TTC549 (cell line): ENCODE data around the gene USP4.
"Not testable (repeated sequence)": the region's sequence is repeated elsewhere in the genome, so short reads cannot be mapped to it uniquely, and the experiment has no call there.

Source experiments
- FAIRE-seq: peaks from 2 replicates; lab custom pipeline; 2012; peaks lifted over from hg19 to GRCh38; lab: Jason Lieb, UNC

Gene USP4, protein sequence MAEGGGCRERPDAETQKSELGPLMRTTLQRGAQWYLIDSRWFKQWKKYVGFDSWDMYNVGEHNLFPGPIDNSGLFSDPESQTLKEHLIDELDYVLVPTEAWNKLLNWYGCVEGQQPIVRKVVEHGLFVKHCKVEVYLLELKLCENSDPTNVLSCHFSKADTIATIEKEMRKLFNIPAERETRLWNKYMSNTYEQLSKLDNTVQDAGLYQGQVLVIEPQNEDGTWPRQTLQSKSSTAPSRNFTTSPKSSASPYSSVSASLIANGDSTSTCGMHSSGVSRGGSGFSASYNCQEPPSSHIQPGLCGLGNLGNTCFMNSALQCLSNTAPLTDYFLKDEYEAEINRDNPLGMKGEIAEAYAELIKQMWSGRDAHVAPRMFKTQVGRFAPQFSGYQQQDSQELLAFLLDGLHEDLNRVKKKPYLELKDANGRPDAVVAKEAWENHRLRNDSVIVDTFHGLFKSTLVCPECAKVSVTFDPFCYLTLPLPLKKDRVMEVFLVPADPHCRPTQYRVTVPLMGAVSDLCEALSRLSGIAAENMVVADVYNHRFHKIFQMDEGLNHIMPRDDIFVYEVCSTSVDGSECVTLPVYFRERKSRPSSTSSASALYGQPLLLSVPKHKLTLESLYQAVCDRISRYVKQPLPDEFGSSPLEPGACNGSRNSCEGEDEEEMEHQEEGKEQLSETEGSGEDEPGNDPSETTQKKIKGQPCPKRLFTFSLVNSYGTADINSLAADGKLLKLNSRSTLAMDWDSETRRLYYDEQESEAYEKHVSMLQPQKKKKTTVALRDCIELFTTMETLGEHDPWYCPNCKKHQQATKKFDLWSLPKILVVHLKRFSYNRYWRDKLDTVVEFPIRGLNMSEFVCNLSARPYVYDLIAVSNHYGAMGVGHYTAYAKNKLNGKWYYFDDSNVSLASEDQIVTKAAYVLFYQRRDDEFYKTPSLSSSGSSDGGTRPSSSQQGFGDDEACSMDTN

DNA sequence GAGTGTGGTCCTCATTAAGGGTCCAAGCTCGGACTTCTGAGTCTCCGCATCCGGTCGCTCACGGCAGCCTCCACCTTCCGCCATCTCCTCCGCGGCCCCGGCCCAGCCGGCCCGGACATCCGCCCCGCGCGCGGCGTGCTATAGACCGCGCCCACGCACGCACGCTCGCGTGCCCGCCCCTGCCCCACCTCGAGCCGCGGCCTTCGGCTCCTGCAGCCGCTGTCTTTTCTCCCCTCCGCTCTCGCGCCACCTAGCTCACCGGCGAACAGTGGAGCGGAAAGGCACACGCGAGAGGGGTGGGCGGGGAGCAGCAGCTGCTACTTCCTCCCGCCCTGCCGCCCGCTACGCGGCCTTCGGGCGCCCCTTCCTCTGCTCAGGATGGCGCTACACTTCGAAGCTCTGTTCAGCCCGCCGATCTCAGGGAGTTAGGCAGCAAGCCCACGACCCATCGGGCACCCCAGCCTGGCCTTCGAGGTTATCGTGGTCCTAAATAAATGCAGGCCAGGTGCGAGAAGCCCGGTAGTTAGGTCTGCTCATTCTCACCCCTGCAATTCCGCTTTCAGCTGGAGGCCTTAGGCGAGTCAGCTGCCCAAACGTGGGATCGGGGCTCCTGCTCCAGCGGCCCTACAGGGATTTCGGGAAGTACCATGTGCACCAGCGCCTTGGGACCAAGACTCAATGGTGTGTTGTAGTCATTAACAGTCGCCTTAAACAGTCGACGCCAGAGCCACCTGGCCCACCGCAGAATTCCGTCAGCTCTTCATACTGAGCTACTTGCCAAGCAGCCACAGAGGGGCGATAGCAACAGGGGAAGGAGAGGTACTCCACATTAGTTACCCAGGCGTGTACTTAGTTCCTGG, at the start of gene USP4:
TSS of gene USP4 (minus strand) at position 113 of the 860 bp plus-strand sequence. CDS start at position 84, 29 bp downstream.
- no peak for FAIRE-seq

DNA sequence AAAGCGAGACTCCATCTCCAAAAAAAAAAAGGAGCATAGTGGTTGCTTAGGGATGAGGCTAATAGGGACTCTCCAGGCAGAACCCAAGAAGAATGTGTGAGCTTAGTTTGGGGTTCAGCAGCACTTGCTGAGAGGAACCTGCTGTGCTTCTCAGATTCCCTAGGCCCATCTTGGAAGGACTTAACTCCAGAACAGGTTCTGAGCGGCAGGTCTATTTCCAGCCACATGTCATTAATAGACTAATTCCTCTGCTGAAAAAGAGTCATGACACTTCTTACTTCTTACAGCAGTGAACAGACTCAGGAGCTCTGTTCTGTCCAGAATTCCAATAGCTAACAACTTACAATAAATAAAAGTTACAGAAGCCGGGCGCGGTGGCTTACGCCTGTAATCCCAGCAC, 49.4 kb upstream of the USP4 start:
- no peak for FAIRE-seq

DNA sequence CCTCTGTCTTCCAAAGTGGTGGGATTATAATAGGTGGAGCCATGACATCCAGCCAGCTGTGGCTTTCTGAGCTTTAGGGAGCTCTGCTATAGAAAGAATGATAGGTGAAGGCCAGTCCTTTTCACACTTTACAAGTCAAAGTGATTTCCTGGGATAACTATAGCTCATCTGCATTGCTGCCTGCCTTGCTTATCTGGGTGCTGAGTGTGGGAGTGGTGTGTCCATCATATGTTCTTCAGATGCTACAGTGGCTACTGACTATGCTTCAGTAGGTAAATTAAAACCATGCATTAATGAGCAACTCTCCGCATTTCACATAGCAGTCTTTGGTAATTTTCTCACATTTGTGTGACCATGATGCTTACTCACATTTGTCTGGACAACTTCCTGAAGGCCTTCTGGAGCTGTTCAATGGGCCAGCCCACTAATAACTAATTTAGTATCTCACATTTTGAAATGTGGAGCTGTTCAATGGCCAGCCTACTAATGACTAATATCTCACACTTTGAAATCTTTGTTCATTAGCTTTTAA, 48.5 kb upstream of the USP4 start:
- FAIRE-seq = no peak

DNA sequence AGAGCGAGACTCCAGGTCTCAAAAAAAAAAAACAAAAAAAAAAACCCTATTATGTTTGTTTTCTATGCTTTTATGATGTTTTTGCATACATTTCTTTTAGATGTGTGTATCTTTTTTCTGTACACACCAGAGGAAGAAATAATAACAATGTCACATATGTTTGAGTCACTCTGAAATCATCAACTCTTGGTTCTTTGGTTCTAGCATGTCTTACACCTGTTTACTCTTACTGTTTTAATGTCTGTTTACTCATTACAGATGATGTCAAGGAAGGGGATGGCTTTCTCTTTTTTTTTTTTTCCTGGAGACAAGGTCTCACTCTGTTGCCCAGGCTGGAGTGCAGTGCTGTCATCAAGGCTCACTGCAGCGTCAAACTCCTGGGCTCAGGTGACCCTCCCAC, 47.9 kb upstream of the USP4 start:
- no peak for FAIRE-seq

DNA sequence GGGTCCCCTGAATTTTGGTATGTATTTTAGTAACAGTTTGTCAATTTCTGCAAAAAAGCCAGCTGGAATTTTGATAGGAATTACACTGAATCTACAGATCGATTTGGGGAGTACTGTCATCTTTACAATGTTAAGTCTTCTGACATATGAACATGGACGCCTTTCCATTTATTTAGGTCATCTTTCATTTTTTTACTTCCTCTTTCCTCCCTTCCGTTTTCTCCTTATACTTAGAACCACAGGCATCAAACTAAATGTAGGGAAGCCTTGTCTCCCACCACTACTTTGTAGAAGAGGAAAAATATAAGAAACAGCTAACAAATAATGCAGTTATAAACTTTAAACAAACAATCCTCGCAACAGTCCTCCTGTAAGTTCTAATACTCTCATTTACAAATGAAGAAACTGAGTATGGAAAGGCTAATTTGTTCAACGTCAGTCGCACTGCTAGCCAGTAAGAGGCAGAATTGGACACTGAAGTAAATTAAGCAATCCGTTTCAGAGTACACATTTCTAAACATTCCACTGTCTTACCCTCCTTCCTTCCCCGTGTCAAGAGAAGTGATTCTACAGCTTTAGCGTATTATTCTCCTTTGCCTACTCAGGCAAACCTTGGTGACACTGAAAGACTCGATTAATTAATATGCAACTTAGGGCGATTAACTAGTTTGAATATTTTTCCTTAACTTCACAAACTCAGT, 46.4 kb upstream of the USP4 start:
- FAIRE-seq = no peak

DNA sequence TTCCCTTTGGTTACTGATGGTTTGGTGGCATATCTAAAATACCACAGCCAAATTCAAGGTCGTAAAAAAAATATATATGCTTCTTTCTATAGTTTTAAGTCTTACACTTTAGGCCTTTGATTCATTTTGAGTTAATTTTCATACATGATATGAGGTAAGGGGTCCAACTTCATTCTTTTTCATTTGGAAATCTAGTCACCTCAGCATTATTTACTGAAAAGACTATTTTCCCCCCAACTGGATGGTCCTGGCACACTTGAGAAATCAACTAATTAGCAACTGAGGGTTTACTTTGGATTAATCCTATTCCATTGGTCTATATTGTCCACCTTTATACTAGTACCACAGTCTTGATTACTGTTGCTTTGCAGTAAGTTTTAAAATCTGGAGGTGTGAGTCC, 45.8 kb upstream of the USP4 start:
- no peak for FAIRE-seq

DNA sequence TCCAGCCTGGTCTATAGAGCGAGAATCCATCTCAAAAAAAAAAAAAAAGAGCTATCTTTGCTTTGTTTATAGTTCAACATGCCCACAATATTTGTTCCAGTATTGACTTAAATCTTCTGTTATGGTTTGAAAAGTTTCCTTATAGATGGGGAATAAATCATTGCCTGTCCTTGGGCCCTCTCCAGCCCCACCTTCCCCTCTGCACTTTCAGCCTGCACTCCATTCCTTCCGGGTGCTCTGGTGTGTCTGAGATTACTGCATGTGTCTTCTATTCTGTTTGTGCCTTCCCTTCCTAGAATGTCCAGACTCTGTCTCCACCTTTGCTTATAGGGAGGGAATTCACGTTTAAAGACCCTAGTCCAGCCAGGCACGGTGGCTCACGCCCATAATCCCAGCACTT, 43.5 kb upstream of the USP4 start:
- no peak for FAIRE-seq

DNA sequence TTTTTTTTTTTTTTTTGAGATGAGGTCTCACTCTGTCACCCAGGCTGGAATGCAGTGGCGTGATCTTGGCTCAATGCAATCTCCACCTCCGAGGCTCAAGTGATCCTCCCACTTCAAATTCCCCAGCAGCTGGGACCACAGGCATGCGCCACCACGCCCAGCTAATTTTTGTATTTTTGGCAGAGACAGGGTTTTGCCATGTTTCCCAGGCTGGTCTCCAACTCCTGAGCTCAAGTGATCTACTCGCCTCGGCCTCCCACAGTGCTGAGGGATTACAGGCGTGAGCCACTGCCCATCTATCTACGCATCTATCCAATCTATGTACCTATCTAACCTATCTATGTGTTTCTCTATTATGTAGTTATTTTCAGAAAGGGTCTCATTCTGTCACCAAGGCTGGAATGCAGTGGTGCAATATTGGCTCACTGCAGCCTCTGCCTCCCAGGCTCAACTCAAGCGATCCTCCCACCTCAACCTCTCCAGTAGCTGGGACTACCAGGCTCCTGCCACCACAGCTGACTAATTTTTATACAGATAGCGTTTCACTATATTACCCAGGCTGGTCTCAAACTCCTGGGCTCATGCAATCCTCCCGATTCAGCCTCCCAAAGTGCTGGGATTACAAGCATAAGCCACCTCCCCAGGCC, 38.5 kb upstream of the USP4 start:
- no peak for FAIRE-seq

DNA sequence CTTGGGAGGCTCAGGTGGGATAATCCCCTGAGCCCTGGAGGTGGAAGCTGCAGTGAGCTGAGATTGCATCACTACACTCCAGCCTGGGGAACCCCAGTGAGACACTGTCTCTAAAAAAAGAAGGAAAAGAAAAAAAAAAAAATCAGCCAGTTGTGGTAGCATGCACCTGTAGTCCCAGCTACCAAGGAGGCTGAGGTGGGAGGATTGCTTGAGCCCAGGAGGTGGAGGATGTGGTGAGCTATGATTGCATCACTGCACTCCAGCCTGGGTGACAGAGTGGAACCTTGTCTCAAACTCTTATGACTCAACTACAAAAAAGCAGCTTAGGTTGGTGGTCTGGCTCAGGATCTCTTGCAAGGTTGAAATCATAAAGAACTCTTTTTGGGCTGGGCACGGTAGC, 37.6 kb upstream of the USP4 start:
- FAIRE-seq = no peak

DNA sequence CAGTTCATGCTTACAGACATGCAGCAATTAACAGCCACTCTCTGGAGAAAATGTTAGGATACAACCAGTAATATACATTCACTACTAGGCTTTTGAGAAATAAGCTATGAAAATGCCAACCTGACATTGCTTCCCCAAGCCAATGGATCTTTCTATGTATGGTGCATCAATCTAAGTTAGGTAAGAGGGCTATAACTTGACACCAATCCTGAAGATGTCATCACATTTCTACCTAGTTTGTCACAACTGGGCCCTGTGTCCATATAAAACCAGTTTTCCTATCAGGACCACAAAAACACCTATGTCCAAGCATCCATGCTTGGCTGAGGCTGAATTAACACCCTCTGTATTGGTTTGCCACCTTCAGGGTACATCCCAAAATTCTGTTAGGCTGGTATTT, 32.1 kb upstream of the USP4 start:
- FAIRE-seq = no peak

DNA sequence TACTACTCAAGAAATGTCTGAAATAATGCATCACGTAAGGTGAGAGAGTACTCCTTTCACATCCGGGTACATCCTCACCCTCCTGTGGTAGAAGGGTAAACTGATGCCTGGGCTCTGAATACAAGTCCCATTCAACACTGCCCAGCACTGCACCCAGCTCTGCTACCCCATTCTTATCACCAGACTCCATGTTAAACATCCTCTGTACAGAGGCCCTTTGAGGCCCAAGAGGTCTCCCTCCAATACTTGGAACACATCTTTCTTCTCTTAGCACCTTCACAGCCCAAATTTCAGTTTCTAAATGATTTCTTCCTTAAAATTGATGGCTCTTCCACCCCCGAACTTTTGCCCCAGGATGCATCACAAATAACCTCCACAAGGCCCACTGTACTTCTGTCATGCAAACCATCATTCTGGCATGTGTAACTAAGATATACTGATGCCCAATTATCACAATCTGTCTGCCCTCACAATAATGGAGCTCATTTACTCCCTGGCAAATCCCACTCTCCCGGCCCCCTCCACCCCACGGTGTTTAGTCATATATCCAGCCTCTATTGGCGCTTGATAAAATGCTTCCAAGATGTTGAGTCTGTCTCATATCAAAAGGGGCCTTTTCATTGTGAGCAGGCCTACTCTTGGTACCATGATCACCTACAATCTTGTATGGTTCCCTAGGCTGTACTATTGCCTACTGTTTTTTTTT, 30.9 kb upstream of the USP4 start:
- no peak for FAIRE-seq

DNA sequence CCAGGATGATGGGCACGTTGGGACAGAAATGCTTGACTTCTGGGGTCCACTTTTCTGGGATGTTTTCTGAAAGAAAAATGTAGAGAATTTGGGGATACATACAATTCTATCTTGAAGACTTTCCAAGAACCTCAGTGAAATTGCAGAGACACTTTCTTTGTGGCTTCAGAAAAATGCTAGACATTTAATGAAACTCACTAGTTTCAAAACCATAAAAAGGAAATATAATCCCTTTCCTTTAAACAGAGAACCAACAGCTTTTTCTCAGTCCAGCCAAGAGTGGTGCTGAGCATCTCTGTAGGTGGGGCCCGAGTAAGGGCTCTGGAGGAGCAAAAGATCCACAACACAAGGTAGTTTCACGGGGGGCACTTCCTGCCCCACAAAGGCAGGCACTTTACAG, 22.7 kb upstream of the USP4 start:
- no peak for FAIRE-seq

DNA sequence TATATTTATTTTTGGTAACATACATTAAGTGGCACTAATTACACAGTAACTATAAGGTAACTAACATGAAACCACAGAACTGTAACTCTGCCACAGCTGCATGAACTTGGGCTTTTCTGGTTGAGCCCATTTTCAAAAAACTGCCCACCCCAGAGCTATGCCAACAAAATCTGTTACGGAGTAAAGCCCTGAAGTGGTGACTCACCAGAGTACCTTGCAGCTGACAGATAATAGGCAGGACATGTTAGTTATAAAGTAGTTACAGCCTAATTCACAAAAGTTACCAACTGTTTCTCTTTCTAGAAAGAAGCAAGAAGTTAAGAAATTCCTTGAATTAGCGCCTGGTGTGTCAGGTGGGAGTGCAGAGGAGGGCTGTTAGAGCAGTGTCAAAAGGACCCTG, 19.8 kb upstream of the USP4 start:
- no peak for FAIRE-seq

DNA sequence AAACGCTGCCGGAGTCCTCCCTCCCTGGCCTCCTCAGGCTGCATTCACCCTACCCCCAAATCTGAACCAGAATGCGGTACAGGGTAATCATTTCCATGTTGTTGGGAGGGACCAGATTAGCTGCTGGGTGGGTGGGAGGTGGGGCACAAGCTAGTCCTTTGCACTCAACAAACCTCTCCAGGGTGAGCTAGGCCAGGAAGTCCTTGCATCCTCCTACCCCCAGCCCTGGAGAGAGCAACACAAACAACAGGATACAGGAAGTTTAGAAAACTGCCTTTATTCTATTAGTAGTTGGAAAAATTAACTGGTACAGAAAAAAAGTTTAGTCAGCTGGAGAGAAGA, 19.0 kb upstream of the USP4 start:
- FAIRE-seq = no peak

DNA sequence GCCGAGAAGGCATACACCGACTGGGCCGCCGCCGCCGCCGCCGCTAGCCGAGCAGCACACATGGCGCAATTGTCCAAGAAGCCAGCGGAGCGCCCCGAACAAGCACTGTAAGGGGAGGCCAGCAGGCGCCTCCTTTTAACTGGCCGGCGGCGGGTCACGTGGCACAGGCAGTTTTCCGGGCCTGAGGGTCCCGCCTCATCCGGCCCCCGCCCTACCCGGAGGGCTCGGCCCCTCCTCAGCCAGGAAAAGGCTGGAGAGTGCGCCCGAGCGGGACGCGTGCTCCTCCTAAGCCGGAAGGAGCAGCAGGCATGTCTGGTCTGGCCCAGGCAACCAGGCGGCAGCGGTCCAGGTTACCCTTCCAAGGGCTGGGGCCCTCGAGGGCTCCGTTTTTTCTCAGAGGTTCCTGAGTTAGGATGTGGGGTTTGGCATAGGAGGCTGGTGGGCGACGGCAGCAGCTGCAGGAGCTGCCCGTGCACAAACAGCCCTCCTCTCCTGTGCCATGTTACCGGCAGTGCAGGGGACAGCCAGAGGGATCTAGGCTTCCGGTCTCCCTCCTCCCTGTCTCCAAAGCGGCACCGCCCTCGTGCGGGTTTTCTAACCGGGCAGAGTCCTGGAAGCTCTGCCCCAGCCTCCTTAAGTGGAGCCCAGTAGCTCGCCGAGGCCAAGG, 18.5 kb upstream of the USP4 start, which contains the start of gene GPX1:
TSS of gene GPX1 (minus strand) at position 137 of the 667 bp plus-strand sequence. CDS start at position 62, 75 bp downstream.
- FAIRE-seq = peak; percentile 67

DNA sequence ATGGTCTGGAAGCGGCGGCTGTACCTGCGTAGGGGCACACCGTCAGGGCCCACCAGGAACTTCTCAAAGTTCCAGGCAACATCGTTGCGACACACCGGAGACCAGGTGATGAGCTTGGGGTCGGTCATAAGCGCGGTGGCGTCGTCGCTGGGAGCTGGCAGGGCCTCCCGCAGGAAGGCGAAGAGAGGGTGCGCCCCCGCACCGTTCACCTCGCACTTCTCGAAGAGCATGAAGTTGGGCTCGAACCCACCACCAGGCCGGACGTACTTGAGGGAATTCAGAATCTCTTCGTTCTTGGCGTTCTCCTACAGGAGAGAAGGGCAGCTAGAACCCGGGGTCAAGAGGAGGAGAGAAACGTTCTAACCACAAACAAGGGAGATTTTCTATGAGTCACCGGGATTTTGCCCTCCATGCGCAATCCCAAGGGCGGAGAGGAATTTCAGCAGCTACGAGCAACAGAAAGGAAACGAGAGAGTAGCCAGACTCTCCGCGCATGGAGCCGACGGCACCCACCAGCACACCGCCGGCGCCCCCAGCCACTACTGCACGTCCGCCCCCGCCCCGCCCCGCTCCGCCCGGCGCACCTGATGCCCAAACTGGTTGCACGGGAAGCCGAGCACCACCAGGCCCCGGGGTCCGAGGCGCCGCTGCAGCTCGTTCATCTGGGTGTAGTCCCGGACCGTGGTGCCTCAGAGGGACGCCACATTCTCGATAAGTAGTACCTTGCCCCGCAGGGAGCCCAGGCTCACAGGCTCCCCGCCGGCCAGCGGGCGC, 17.8 kb upstream of the USP4 start:
- FAIRE-seq = not testable (repeated sequence)

DNA sequence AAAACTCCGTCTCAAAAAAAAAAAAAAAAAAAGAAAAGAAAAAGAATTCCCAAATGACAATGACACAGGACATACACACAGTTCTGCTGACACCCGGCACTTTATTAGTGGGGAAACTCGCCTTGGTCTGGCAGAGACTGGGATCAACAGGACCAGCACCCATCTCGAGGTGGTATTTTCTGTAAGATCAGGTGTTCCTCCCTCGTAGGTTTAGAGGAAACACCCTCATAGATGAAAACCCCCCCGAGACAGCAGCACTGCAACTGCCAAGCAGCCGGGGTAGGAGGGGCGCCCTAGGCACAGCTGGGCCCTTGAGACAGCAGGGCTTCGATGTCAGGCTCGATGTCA, 17.2 kb upstream of the USP4 start:
- FAIRE-seq = not testable (repeated sequence)

DNA sequence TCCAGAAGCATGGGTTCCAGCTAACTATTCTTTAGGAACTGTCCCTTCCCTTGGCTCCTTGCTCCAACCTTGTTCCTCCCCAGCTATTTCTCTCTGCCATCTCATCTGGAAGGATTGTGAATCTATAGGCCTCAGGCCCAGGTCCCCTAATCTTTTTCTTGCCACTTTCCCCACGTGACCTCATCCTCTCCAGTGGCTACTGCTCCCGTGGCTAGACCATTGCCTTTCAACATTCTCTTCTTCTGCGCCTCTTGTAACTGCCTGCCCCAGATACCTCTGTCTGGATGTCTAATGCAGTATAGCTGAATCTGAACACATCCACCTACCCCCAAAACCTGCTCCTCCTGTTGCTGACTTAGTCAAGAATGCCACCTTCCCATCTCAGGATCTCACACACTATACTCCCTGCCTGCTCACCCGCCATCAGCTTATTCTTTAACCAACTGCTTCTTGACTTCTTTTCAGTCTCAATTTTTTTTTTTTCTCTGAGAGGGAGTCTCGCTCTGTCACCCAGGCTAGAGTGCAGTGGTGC, 13.1 kb upstream of the USP4 start:
- FAIRE-seq = no peak

DNA sequence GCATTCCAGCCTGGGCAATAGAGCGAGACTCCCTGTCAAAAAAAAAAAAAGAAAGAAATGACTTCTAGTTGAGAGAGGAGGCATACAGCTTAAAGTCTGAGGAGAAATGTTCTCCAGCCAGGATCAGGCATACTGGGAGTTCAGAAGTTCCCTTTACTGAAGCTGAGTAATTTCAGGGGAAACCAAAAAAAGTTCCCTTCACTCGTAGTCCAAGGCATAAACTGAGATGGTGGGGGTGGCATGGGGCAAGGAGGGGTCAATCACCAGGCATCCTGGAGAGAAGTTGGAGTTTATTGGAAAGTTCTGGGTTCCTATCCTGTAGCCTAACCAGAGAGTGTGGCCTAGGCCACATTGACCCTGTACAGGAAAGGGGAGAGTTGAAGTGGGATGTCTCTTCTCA, 12.4 kb upstream of the USP4 start:
- no peak for FAIRE-seq
